HCT116 (cell line): Measurements from ENCODE around the gene HS6ST3.

Experiments used
- CEBPB ChIP-seq: IDR thresholded peaks from 2 replicates; pipeline ENCODE4 v1.6.1; 2012; ENCODE audit warnings: low read depth
- EZH2 ChIP-seq: fragments of 200-600 bp; sonication (generic); IDR thresholded peaks from 2 replicates; pipeline ENCODE4 v1.6.1; 2017; ENCODE audit warnings: antibody characterized with exemption, mixed run types
- POLR2A ChIP-seq: IDR thresholded peaks from 2 replicates; pipeline ENCODE4 v1.7.0; 2011; ENCODE audit warnings: borderline replicate concordance; ENCODE audit not compliant: insufficient read depth, insufficient read length; ENCODE audit errors: extremely low read depth
- SRF ChIP-seq: IDR thresholded peaks from 2 replicates; pipeline ENCODE4 v1.6.1; 2012; ENCODE audit warnings: low read depth
- ZFX ChIP-seq: fragments of 450-650 bp; IDR thresholded peaks from 2 replicates; pipeline ENCODE4 v1.6.1; 2017
- TF ChIP-seq, protein P1 (sequence below), 3 experiments: fragments of 200-600 bp in 1 of 3; sonication (generic) in 1 of 3; IDR thresholded peaks in 2 of 3; conservative IDR thresholded peaks in 1 of 3; 2 replicates each; pipeline ENCODE4 v1.5.1; 2012 to 2017; ENCODE audit warnings: low read depth in 2 of 3, low read length in 2 of 3, antibody characterized with exemption in 1 of 3, borderline replicate concordance in 1 of 3, control low read depth in 1 of 3, mild to moderate bottlenecking in 1 of 3, mixed read lengths in 1 of 3, mixed run types in 1 of 3, moderate library complexity in 1 of 3; ENCODE audit not compliant: insufficient read depth in 1 of 3

DNA sequence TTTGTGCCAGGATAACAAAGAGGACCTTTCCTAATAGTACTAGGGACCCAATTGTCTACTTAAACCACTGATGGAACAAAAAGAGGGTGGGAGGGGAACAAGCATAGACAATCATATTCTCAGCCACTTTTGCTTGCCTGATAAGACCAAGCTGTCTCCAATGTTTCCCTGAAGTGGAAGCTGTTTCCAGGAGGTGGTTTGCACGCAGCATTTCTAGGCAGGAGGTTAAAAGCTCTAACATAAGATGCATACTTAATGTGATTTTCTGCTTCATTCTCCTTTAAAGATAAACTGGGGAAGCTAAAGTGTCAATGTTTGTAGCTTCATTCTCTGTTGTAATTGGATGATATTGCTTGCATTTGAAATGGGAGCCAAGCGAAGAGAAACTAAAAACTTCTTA, 442.9 kb downstream of the HS6ST3 start:
- TF ChIP-seq POLR2A, result no peak
- TF ChIP-seq, protein P1, sequence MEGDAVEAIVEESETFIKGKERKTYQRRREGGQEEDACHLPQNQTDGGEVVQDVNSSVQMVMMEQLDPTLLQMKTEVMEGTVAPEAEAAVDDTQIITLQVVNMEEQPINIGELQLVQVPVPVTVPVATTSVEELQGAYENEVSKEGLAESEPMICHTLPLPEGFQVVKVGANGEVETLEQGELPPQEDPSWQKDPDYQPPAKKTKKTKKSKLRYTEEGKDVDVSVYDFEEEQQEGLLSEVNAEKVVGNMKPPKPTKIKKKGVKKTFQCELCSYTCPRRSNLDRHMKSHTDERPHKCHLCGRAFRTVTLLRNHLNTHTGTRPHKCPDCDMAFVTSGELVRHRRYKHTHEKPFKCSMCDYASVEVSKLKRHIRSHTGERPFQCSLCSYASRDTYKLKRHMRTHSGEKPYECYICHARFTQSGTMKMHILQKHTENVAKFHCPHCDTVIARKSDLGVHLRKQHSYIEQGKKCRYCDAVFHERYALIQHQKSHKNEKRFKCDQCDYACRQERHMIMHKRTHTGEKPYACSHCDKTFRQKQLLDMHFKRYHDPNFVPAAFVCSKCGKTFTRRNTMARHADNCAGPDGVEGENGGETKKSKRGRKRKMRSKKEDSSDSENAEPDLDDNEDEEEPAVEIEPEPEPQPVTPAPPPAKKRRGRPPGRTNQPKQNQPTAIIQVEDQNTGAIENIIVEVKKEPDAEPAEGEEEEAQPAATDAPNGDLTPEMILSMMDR (IDR thresholded peaks at IDR 0.05 in 2 of 3, conservative IDR thresholded peaks at IDR 0.05 in 1 of 3; ENCODE audit: borderline replicate concordance in 1 of 3, insufficient read depth in 1 of 3, low read depth in 2 of 3, low read length in 2 of 3), result no peak
- no peak for TF ChIP-seq CEBPB
- TF ChIP-seq SRF, result no peak
- no peak for TF ChIP-seq EZH2
- no peak for TF ChIP-seq ZFX
